Neural cell (in vitro differentiated cells): ENCODE results near the gene ARF1. TPM values are rescaled to one million over a fixed set of nuclear protein-coding genes. Genes with fewer than 3 reads are reported as not detected.
A peak's percentile ranks its signal among the peaks of the same experiment; 100 is the strongest.

Experiments used
- H2AFZ ChIP-seq: fragments of 200-600, 300-800 bp; sonication (generic), shearing (Covaris generic); 2 replicates; pipeline ENCODE4 v1.6.0; 2014; ENCODE audit warnings: low read depth, mild to moderate bottlenecking, antibody characterized with exemption, low read length, moderate library complexity
- H3F3A ChIP-seq: fragments of 200-600 bp; shearing (Covaris generic); 2 replicates; pipeline ENCODE4 v1.6.1; 2016; ENCODE audit warnings: mild to moderate bottlenecking, moderate library complexity, mixed read lengths, antibody characterized with exemption, low read length; ENCODE audit not compliant: insufficient read depth, poor library complexity, severe bottlenecking
- H3K27ac ChIP-seq: fragments of 200-600, 300-800 bp; sonication (generic), shearing (Covaris generic); 2 replicates; pipeline ENCODE4 v1.5.1; 2014; ENCODE audit warnings: mild to moderate bottlenecking, low read length, moderate library complexity
- H3K27me3 ChIP-seq: fragments of 300-800, 200-600 bp; sonication (generic), shearing (Covaris generic); 2 replicates; pipeline ENCODE4 v1.6.0; 2014; ENCODE audit warnings: mild to moderate bottlenecking, low read depth, low read length, moderate library complexity; ENCODE audit not compliant: insufficient read depth
- H3K36me3 ChIP-seq: fragments of 300-800, 200-600 bp; sonication (generic), shearing (Covaris generic); 2 replicates; pipeline ENCODE4 v1.5.1; 2014; ENCODE audit warnings: mild to moderate bottlenecking, antibody characterized with exemption, low read length, moderate library complexity; ENCODE audit not compliant: insufficient read depth
- H3K4me2 ChIP-seq: fragments of 300-800, 200-600 bp; sonication (generic), shearing (Covaris generic); 2 replicates; pipeline ENCODE4 v1.6.0; 2014; ENCODE audit warnings: mild to moderate bottlenecking, low read length
- H3K4me3 ChIP-seq: fragments of 300-800, 200-600 bp; sonication (generic), shearing (Covaris generic); 2 replicates; pipeline ENCODE4 v1.5.1; 2014; ENCODE audit warnings: mild to moderate bottlenecking, low read length, moderate library complexity
- H3K79me2 ChIP-seq: fragments of 200-600 bp; shearing (Covaris generic); replicated peaks from 2 replicates; pipeline ENCODE4 v1.6.0; 2014; ENCODE audit warnings: mild to moderate bottlenecking, low read length, moderate library complexity; ENCODE audit not compliant: insufficient read depth
- H3K9ac ChIP-seq: fragments of 300-800, 200-600 bp; sonication (generic), shearing (Covaris generic); 2 replicates; pipeline ENCODE4 v1.6.1; 2016; ENCODE audit warnings: mild to moderate bottlenecking, low read length, mixed read lengths
- H3K9me2 ChIP-seq: fragments of 200-600 bp; shearing (Covaris generic); 2 replicates; pipeline ENCODE4 v1.6.1; 2016; ENCODE audit warnings: mild to moderate bottlenecking, low read length, mixed read lengths; ENCODE audit not compliant: insufficient read depth
- H3K9me3 ChIP-seq: fragments of 200-600, 300-800 bp; sonication (generic), shearing (Covaris generic); 2 replicates; pipeline ENCODE4 v1.6.1; 2016; ENCODE audit warnings: mild to moderate bottlenecking, mixed run types, low read length, moderate library complexity, mixed read lengths
- H4K20me1 ChIP-seq: fragments of 200-600 bp; shearing (Covaris generic); 2 replicates; pipeline ENCODE4 v1.6.1; 2016; ENCODE audit warnings: mild to moderate bottlenecking, mixed run types; ENCODE audit not compliant: insufficient read depth
- EZH2 ChIP-seq: fragments of 200-600, 300-800 bp; shearing (Covaris generic), sonication (generic); IDR thresholded peaks from 2 replicates; pipeline ENCODE4 v1.6.1; 2014; ENCODE audit warnings: antibody characterized with exemption, low read length, borderline replicate concordance, mild to moderate bottlenecking; ENCODE audit not compliant: insufficient read depth, poor library complexity, severe bottlenecking
- POLR2AphosphoS5 ChIP-seq: IDR thresholded peaks from 2 replicates; pipeline ENCODE4 v1.6.1; 2012
- RAD21 ChIP-seq: fragments of 450-650 bp; conservative IDR thresholded peaks from 2 replicates; pipeline ENCODE4 v1.6.1; 2014; ENCODE audit warnings: antibody characterized with exemption, mild to moderate bottlenecking, moderate library complexity
- REST ChIP-seq: IDR thresholded peaks from 2 replicates; pipeline ENCODE4 v1.6.1; 2012; ENCODE audit warnings: borderline replicate concordance
- TAF1 ChIP-seq: IDR thresholded peaks from 2 replicates; pipeline ENCODE4 v1.6.1; 2012; ENCODE audit warnings: low read depth
- polyA plus RNA-seq: library from polyadenylated mRNA; depleted of rRNA; stranded (reverse); fragments of >200 nt; gene quantifications from 2 replicates; pipeline ENCODE4 v1.2.3, GENCODE V29; 2014

Gene ARF1
- polyA plus RNA-seq, 1 donor from 2014 or later, result 168 TPM

- Histone ChIP-seq H3K4me3 (peak overlapping the region; percentile 69), H3K9ac (peak overlapping the region; percentile 91), H3K9me2 (no peaks in the 10 kb centered on the region), H3K27ac (peak overlapping the region; percentile 86), H3K79me2 (peaks cover 26% of the 10 kb centered on the region), H4K20me1 (peaks cover 16% of the 10 kb centered on the region), H3F3A (no peaks in the 10 kb centered on the region), H2AFZ (no peak overlapping the region), H3K4me2 (peak overlapping the region; percentile 96), H3K36me3 (no peaks in the 10 kb centered on the region), H3K9me3 (no peaks in the 10 kb centered on the region), H3K27me3 (peaks cover 10% of the 10 kb centered on the region)
- TF ChIP-seq REST, result no peak
- TF ChIP-seq POLR2AphosphoS5, result no peak
These were observed 58.9 kb downstream of the ARF1 start for GRCh38 chr1:228141226-228142044.

GRCh38 chr1:228142155-228142691 is 59.7 kb downstream of the ARF1 start:
- Histone ChIP-seq H3K27ac (no peak overlapping the region), H3K79me2 (peaks cover 26% of the 10 kb centered on the region), H3K4me3 (peak overlapping the region; percentile 69), H3K9ac (no peak overlapping the region), H3K36me3 (no peaks in the 10 kb centered on the region), H3K27me3 (peaks cover 5% of the 10 kb centered on the region), H2AFZ (no peak overlapping the region), H3K4me2 (no peak overlapping the region), H3K9me2 (no peaks in the 10 kb centered on the region), H3F3A (no peaks in the 10 kb centered on the region), H4K20me1 (peaks cover 16% of the 10 kb centered on the region), H3K9me3 (no peaks in the 10 kb centered on the region)
- no peak for TF ChIP-seq EZH2
- TF ChIP-seq RAD21, result no peak
- TF ChIP-seq REST, result no peak
- no peak for TF ChIP-seq TAF1
- TF ChIP-seq POLR2AphosphoS5, result no peak
